GM19043 (cell line): ENCODE data around the gene MORC2.

Experiments
- ATAC-seq: cut with Tn5 transposase; IDR thresholded peaks from one replicate; pipeline ENCODE4 v1.9.1; 2021; ENCODE audit warnings: low read depth; ENCODE audit not compliant: unreplicated experiment

Gene MORC2

GRCh38 chr22:30949934-30950660 is 18.5 kb downstream of the MORC2 start:
- no peak for ATAC-seq

- ATAC-seq, result no peak
These were observed 19.6 kb downstream of the MORC2 start for GRCh38 chr22:30948930-30949342.

GRCh38 chr22:30947816-30948454 is 20.6 kb downstream of the MORC2 start:
- ATAC-seq, result no peak

- no peak for ATAC-seq
These were observed 21.3 kb downstream of the MORC2 start for GRCh38 chr22:30947173-30947815.

DNA sequence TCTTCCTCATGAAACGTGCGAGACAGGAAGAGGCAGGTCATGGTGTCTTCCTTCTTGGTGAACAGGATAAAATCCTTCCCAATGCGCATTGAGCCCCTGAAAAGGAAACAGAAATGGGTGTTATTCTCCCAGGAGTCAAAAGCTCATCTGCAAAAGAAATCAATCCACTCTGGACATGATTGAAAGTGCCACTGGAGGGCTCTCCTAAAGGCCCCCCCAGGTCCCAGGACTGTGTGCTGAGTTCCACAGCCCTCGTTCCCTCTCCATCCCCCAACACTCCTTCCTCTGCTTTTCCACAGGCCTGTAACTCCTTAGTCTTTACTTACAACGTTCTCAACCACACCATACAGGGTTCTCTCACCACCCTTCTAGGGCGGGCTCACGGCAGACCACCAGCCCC is 22.2 kb downstream of the MORC2 start:
- ATAC-seq, result no peak

GRCh38 chr22:30945653-30946052 is 22.9 kb downstream of the MORC2 start:
- ATAC-seq, result no peak

DNA sequence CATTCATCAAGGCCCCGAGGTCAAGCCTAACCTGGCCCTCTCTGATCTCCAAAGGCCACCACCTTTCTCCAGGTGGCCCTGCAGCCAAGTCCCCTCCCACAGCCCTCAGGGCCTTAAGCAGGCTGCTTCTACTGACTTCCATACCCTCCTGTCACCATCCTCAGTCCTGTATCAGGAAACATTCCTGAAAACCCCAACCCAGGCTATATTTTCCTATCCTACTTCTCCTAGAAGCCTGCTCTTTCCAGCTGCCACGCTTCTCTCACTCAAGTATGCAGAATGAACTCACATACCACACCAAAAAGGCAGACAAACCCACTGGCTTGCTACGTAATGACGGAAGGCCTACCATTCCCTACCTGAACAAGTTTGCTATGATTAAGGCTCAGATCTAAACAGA is 23.6 kb downstream of the MORC2 start:
- no peak for ATAC-seq

DNA sequence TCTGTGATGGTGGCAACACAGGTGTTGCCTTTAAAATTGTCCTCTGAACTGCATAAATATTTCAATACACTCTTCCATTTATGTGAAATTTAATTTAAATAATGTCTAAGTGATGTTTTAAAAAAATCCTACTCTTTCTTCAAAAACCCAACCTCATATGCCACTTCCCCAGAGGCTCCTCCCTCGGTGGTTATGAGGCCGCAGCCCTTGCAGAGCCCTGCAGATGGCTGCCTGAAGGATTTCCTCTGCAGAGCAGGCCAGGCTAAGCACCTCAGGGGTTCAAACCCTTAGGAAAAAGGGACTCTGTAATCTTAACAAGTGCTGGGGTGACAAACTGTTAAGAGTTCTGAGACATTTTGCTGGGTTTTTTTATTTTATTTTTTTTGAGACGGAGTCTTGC is 25.2 kb downstream of the MORC2 start:
- ATAC-seq, result no peak

DNA sequence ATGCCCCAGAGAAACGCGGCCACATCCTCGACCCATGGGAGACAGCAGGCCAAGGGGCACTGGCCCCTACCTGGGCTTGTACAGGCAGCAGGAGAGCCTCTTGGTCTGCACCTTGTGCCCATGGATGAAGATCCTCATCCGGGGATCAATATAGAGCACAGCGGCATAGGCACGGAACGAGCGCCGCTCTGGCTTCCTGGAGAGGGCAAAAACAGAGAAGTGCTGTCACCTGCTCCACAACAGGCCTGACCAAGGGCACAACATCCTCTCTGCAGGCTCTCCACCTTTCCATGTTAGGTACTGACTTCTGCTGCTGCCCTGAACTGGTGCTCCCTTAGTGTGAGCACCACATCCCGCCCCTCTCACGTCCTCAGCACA is 27.2 kb downstream of the MORC2 start:
- ATAC-seq, result no peak

DNA sequence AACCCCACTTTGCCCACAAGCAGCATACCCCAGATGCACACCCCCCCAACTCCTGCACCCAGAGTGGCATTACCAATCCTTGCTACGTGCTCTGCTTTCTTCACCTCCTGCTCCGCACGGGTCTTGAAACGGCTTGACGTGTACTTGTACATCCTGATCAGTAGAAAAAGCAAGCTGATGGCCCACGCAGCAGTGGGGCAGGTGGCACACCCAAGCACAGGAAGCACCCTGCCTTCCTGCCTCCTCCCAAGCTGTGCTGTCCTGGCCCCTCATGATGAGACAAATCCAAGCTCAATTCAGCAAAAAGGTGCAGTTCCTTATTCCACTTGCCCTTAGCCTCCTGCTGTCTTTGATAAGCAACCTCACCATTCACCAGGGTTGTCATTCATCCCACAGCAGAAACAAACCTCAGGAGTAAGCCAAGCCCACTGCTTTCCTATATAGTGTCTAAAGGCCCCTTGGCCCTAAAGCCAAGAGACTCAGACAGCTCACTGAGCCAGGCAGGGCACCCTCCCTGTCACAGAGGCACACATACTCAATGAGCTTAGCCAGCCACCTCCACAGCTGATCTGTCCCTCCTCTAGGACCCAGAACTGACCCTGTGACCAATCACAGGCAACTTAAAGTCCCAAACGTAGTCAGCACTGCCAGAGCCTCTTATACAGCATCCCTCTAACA is 27.8 kb downstream of the MORC2 start:
- ATAC-seq, result no peak

DNA sequence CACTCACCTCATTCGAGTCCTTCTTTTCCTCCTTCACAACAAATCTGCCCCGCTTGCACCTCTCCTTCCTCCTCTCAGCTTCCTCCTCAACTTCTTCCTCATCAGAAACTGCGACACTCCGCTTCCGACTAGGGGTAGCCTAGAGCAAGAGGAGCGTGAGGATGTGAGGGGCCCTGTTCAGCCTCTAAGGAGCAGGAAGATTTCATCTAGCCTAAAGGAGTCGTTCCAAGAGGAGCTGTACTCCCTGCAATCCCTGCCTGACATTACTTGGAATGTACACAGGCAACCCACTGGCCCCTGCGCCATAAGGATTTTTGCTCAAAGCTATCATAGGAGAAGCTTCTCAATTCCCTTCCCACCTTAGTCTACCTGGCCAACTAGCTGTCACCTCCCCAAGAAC is 34.5 kb downstream of the MORC2 start:
- no peak for ATAC-seq

GRCh38 chr22:30933457-30933856 is 35.1 kb downstream of the MORC2 start:
- ATAC-seq, result no peak

DNA sequence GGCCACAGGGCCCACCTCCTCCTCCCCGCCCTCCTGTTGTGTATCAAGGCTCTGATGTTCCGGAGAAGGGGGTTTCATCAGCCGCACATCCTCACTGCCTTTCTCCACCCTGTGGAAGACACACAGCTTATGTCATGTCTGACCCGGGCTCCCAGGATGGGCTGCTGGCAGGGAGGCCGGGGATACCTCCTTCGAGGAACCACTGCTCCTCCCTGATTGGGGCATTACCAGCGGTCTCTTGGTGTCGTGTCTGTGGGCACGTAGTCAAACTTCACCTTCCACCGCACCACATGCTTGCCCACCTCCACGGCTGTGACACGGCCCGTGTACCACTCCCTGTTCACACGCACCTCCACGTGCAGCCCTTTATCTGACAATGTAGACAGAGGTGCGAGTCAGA is 35.9 kb downstream of the MORC2 start:
- no peak for ATAC-seq

- no peak for ATAC-seq
These were observed 36.9 kb downstream of the MORC2 start for GRCh38 chr22:30931541-30932300.

GRCh38 chr22:30930228-30930627 is 38.3 kb downstream of the MORC2 start:
- no peak for ATAC-seq

- ATAC-seq, result no peak
These were observed 40.2 kb downstream of the MORC2 start for GRCh38 chr22:30928401-30928800.

DNA sequence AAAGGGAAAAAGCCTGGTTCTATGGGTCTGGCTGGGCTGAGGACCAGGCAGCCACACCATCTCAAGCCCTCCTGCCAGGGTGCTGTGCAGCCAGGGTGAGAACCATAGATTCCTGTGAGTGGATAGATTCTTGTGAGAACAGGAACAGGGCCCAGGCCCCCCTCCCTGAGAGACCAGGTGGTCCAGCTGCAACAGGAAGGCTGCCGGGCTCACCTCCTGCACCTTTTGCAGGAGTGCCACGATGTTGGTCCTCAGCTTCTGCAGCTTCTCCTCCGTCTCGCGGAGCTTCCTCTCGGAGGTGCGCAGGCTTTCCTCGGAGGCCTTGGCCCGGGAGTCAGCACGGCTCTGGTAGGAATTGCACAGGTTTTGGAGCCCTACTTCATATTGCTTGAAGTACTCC is 40.8 kb downstream of the MORC2 start:
- no peak for ATAC-seq

DNA sequence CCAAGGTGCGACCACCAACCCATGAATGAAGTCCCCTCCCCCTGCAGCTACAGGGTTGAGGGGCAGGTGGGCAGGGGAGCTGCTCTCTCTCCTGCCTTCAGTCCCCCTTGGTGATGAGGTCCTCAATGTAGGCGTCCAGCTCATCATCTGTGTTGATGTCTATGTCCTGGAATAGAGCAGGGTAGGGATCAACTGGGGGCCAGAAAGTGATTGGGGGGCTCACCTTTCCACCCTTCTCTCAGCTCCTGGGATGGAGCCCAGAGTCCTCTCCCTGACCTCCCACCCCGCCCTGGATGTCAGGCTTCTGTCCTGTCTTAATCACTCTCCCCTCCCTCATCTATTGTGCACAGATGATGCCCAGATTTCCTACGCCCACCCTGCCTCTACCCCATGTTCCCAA is 41.9 kb downstream of the MORC2 start:
- no peak for ATAC-seq

DNA sequence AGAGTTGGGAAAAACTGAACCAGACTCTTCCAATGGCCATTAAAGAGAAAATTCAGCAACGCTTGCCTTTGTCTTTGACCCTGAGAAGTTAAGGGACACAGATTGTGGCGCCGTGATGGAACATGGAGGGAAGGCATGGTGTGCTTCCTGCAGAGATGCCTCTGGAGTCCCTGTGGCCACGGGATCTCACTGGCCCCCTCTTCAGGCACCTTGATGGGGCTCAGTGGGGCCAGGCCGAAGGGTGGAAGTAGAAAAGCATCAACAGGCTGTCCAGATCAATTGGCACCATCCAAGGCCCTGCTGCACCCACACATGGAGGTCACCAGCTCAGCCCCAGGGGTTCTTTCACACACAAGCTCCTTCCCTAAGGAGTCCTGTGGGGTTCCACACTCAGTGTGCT is 42.9 kb downstream of the MORC2 start:
- no peak for ATAC-seq

DNA sequence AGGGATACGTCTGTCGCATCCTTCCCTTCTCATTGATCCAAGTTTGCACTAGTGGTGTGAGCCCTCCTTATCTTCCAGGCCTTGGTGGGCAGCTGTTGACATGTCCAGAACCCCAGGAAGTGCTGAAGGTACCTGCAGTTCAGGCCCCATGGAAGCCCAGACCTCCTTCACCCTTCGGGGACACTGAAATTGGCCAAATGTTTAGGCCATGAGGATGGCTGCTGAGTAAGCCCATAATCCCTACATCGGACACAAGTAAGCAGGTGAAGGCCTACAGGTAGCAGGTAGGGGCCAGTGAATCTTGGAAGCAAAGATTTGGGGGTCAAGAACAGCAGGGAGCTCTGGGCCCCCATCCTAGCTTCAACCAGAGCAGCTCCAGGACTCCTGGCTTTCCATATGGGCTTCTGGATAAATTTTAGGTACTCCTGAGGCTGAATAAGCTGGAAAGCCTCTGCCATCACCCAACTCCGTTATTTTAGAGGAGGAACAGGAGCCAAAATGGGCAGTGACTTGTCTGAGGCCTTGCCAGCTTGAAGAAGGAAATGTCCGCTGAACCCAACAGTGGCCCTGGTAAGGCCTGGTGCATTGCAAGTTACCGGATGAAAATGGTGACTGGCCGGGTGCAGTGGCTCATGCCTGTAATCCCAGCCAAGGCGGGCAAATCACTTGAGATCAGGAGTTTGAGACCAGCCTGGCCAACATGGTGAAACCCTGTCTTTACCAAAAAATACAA is 45.2 kb downstream of the MORC2 start:
- no peak for ATAC-seq
